HEK293T (cell line): ENCODE results near the gene ISCA1.

ENCODE experiments used
- BHLHE40 ChIP-seq: fragments of 450-650 bp; IDR thresholded peaks from 2 replicates; pipeline ENCODE4 v1.6.1; 2016; ENCODE audit warnings: mild to moderate bottlenecking, moderate library complexity, borderline replicate concordance
- ELF4 ChIP-seq: fragments of 450-650 bp; IDR thresholded peaks from 2 replicates; pipeline ENCODE4 v1.6.1; 2017; ENCODE audit warnings: antibody characterized with exemption
- LEF1 ChIP-seq: fragments of 450-650 bp; IDR thresholded peaks from 2 replicates; pipeline ENCODE4 v1.6.1; 2017; ENCODE audit warnings: mild to moderate bottlenecking, borderline replicate concordance
- PKNOX1 ChIP-seq: fragments of 450-650 bp; IDR thresholded peaks from 2 replicates; pipeline ENCODE4 v1.6.1; 2016
- TARDBP ChIP-seq: fragments of 450-650 bp; IDR thresholded peaks from 2 replicates; pipeline ENCODE4 v1.6.1; 2016

DNA sequence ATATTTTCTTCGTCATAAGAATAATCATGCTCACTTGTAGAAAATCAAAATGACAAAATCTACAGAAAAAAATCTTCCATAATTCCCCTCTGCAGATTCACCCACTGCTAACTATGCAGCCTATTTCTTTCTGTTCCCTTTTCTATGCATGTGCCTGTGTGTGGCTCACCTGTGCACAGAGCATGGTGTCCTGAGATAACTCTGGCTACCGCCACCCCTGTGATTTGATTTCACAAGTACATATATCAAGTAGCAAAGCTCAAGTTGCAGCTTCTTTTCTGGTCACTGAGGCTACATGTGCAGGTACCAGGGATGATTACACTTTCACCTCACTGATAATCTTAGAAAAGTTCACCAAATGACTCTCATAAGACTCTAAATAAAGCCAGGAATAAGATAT lies 18.4 kb upstream of the ISCA1 start:
- TF ChIP-seq ELF4 (no peak), TARDBP (no peak), LEF1 (no peak), BHLHE40 (no peak), PKNOX1 (no peak)
